ENCODE results near the gene STAT1.

The STAT1 gene
- total RNA-seq = 205 to 281 reads per million in 2 donors

DNA sequence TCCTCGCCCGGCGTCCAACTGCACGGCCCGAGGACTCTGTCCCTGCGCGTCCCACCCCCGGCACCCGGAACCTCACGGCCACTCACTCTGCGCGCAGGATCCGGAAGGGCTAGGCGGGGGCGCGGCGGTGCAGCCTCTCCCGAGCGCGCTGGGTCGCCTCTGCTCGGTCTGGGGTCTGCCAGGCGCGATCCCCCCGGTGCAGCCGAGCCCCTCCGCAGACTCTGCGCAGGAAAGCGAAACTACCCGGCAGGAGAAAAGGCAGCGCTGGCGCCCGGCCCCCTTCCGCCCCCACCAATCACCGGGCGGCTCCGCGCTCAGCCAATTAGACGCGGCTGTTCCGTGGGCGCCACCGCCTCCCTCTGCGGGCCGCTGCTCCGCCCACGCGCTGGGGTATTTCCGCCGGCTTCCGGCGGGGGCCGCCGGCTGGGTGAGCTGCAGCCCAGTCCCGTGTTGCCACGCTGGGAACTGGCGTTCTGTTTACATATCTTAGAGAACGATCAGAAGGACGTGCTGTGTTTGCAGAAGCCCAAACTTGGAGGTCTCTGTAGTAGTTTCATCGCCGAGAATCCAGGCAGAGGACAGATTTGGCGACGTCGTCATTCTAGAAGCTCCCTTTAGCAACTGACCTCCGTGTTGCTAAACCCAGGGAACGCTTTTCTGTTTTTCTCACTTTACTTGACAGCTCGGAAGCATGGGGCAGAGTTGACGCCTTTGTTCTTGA is at the start of gene STAT1:
Gene STAT1 (minus strand): TSS at position 240 of the 721 bp plus-strand sequence. CDS start 4,168 bp downstream, outside the sequence.
- DNase-seq = peak; percentile 92 to 96 (median 93)

- DNase-seq = no peak
Measured at GRCh38 chr2:191063584-191063983, 49.6 kb upstream of the STAT1 start.

GRCh38 chr2:191061381-191061980 is 47.5 kb upstream of the STAT1 start:
- DNase-seq = peak in 2 of 5 experiments; percentile 51 to 90

DNA sequence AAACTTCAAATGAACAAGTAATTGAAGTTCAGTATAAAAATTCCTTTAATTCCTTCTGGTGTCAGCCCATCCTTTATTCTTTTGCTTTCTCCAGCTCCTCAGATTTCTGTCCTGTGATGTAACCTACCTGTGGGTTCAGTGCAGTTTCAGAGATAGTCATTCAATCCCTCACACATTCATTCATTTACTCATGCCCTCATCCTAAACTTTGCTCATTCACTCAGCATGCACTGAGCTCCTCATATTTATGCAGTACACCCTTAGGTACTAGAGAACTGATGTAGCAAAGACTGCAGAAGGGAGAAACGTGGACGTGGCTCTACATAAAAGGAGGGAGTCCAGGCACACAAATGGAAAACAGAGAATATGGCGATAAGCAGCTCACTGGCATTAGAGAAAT is 45.3 kb upstream of the STAT1 start:
- DNase-seq = peak in 1 of 5 experiments; percentile 54

- DNase-seq = peak in 2 of 5 experiments; percentile 54 to 78
Measured at GRCh38 chr2:191056228-191056627, 42.3 kb upstream of the STAT1 start.

DNA sequence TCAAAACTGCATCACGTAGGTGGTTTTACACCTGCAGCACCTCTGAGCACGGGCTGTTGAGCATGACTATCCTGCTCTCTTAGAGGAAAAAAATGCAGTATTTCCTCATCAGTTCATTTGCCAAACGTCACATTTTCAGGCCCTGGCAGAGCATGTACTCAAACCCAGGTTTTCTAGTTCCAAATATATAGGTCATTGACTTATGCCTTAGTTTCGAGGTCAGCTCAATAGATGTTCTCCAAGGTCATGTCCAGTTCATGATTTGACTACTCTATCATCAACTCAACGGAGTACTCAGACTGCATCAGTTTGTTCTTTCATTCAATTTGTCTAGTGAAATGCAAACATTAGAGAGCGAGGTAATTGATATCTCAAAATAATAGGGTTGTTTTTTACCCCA is 39.3 kb upstream of the STAT1 start:
- no peak for DNase-seq

- peak in 2 of 5 experiments; percentile 42 to 67 for DNase-seq
Measured at GRCh38 chr2:191051825-191052778, 38.1 kb upstream of the STAT1 start.

- DNase-seq = no peak
Measured at GRCh38 chr2:191051177-191051576, 37.2 kb upstream of the STAT1 start.

DNA sequence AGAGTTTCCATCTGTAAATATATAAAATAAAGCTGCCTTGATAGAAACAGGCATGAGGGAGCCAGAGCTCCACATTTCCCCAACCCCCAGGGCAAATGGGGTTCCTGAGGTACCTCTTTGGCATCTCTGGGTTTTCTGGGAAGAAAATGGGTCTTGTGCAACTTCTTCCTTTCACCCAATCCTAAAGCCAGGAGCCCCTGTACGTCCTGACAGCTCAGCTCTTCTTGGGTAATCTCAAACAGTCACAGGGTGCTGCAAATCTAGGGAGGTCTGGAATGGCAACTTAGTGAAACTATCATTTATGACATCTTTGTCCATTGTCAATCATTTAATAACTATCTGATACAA is 36.6 kb upstream of the STAT1 start:
- no peak for DNase-seq

GRCh38 chr2:191049728-191050639 is 36.0 kb upstream of the STAT1 start:
- DNase-seq = no peak

DNA sequence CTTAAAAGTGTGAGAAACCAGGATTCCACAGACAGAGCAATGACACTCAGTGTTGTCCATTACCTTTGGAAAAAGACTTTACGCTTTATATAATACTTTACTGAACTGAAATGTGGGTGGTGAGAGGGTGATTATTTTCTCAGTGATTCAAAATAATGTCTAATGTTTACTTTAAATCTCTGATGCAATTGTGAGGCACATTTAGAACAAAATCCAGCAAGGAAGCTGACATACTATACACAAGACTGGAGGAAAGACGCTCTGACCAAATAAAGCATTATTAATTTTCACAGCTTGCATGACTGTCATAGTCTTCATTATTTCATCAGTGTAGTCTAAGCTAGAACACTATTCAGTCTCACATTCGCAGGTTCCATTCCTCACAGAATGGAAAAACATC is 34.1 kb upstream of the STAT1 start:
- DNase-seq = no peak

GRCh38 chr2:191045141-191045540 is 31.2 kb upstream of the STAT1 start:
- no peak for DNase-seq

- DNase-seq = no peak
Measured at GRCh38 chr2:191043438-191043837, 29.5 kb upstream of the STAT1 start.

- no peak for DNase-seq
Measured at GRCh38 chr2:191041418-191042161, 27.6 kb upstream of the STAT1 start.

- DNase-seq = no peak
Measured at GRCh38 chr2:191039616-191040015, 25.6 kb upstream of the STAT1 start.

GRCh38 chr2:191038741-191039140 is 24.8 kb upstream of the STAT1 start:
- no peak for DNase-seq

GRCh38 chr2:191038241-191038725 is 24.3 kb upstream of the STAT1 start:
- peak in 2 of 5 experiments; percentile 55 to 88 for DNase-seq

DNA sequence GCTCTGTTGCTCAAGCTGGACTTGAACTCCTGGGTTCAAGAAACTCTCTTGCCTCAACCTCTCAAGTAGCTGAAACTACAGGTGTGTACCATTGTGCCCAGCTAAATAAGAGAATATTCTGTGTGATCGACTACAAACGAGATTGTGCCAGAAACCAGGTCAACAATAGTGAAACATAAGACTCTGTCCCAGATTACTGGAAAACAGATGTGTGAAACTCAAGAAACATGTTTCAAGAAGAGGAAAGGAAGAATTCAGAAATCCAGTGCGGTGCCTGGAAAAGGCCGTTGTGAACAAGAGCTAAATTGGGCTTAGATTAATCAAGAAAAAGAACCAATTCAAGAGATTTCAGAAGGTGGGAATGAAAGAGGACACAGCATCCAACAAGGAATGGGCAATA is 23.4 kb upstream of the STAT1 start:
- no peak for DNase-seq

DNA sequence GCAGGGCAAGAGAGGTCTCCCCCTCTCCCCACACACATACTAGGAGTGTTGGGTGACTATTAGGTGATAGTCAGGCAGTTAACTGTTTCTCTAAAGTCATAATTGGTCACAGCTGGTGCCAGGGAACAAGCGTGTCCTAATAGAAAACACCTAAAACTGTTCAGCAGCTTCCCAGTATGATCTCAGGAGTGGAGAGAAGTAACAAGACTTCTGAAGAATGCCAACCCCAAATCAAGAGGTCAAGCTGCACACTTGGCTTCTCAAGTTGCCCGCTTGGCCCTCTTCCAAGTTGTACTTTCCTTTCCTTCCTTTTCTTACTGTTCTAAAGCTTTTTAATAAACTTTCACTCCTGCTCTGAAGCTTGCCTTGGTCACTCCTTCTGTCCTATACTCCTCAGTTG is 22.4 kb upstream of the STAT1 start:
- DNase-seq = no peak

DNA sequence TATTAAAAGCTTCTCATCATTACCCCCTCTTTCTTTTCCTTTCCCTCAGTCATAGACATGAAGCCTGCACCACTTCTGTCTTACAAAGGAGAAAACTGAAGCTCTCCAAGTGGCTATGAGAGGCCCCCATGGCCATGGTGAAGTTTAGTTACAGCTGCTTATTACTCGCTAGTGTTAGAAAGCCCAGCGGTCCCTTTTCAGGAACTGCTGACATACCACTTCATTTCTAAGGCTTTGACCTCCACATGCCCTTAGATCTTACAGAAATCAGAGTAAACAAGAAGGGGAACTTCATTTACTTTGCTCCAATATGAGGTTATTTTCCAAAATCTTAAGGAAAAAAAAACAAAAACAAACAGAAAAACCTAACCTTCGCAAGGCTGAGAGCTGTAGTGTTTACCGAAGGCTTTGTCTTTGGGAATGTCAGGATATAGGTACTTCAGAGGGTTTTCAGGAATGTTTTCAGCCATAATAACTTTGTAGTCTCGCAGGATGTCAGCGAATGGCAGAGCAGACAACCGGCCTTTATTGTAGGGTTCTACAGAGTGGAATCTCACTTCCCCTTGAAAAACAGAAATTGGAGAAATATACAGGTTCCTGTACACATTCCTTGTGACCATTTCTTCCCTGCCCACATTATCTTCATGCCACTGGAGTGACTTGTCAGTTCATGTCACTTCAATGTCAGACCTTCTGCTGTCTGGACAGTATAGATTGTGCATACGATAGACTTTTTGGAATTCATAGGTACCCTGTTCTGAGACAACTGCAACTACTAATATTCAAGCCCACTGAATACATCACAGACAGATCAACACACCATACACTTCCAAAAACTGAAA is 18.8 kb upstream of the STAT1 start:
- DNase-seq = no peak

Data from T-helper 2 cell (primary cell).